Adrenal gland (tissue), 12 donors: ENCODE results near the gene CRYGB. TPM values are rescaled to one million over a fixed set of nuclear protein-coding genes. Genes with fewer than 3 reads are reported as not detected.
"Not testable (repeated sequence)": the region's sequence is repeated elsewhere in the genome, so short reads cannot be mapped to it uniquely, and the experiment has no call there.

Experiments
- DNase-seq, 7 donors: peaks; one replicate each; pipeline ENCODE4 v3.0.0-alpha.2; 2019 to 2020
- H3K27ac ChIP-seq, 5 donors: fragments of 200-600 bp; sonication (generic) in 4 of 5; 1 replicate in 3 of 5; 2 replicates in 2 of 5; pipeline versions ENCODE4 v1.5.1 to v1.8.0; 2016 to 2020; ENCODE audit warnings: mild to moderate bottlenecking in 1 of 5
- H3K27me3 ChIP-seq: fragments of 200-600 bp; 2 replicates; pipeline ENCODE4 v1.8.0; 2021
- H3K36me3 ChIP-seq, 2 donors: fragments of 200-600 bp; replicated peaks in 1 of 2; 1 replicate in 1 of 2; 2 replicates in 1 of 2; pipeline versions ENCODE4 v1.5.1 to v1.8.0; 2018 to 2022
- H3K4me1 ChIP-seq, 2 donors: fragments of 200-600 bp; replicated peaks in 1 of 2; 1 replicate in 1 of 2; 2 replicates in 1 of 2; pipeline versions ENCODE4 v1.5.1 to v1.8.0; 2018 to 2021
- H3K4me3 ChIP-seq, 4 donors: fragments of 200-600 bp; sonication (generic) in 3 of 4; one replicate each; pipeline ENCODE4 v1.5.1; 2016 to 2018
- H3K9me3 ChIP-seq, 3 donors: fragments of 200-600 bp; sonication (generic) in 1 of 3; replicated peaks in 1 of 3; 1 replicate in 2 of 3; 2 replicates in 1 of 3; pipeline versions ENCODE4 v1.5.1 to v1.8.0; 2016 to 2021
- POLR2A ChIP-seq, 2 donors: fragments of 450-650 bp; IDR thresholded peaks; one replicate each; pipeline ENCODE4 v1.6.1; 2017; ENCODE audit warnings: antibody characterized with exemption in 2 of 2, mild to moderate bottlenecking in 2 of 2, moderate library complexity in 1 of 2
- WGBS, 4 donors: extraction: QIAGEN DNeasy Blood & Tissue Kit in 2 of 4; methylation state at CpG; one replicate each; pipeline versions ENCODE4 v1.1.5 to v1.1.7; 2013 to 2017; 5-methylcytosine and 5-hydroxymethylcytosine counted together
- intact Hi-C, 2 donors: fragments of 100-400 bp; cut with DNase I; formaldehyde crosslinking; loops; one replicate each; pipeline versions ENCODE4 v1.14.1 to v1.15.0; 2022 to 2023
- polyA plus RNA-seq, 3 donors: library from polyadenylated mRNA; stranded (reverse); fragments of 200-250 nt in 2 of 3; fragments of 350-450 nt in 1 of 3; fragmentation: Illumina TruSeq in 1 of 3; extraction: RNeasy Lipid Tissue Mini Kit (QIAGEN cat#74804) in 1 of 3; gene quantifications; one replicate each; pipeline ENCODE4 v1.2.3, GENCODE V29; 2013 to 2014
- total RNA-seq, 9 donors: library from RNA; depleted of rRNA in 4 of 9; stranded (reverse); fragments of >200 nt in 4 of 9; fragments of 120-200 nt in 1 of 9; fragmentation: NEBNext Ultra II Directional in 1 of 9; extraction: Animal tissue kit (Norgen Biotek cat#: 25700) in 1 of 9; gene quantifications; one replicate each; pipeline versions ENCODE4 v1.1.0 to v1.2.4, GENCODE V29; 2013 to 2023
- TF ChIP-seq, protein P1 (sequence below), 6 experiments: fragments of 450-650 bp in 4 of 6; fragments of 200-600 bp in 2 of 6; sonication (generic) in 1 of 6; IDR thresholded peaks; 1 replicate in 5 of 6; 2 replicates in 1 of 6; pipeline versions ENCODE4 v1.5.1 to v1.8.0; 2016 to 2021; ENCODE audit warnings: antibody characterized with exemption in 6 of 6, mild to moderate bottlenecking in 2 of 6, moderate library complexity in 1 of 6
- donor health status: healthy with polysubstance abuse.
- donor health status: Bipolar disorder and iron deficiency.
- donor health status: DM: yes; HTN: yes; CAD: no.
- donor health status: DM: no; HTN: no; CAD: no.
- donor health status: DM: no; HTN: no; CAD: no.
- donor health status: DM: yes; HTN: yes; CAD: no.

Gene CRYGB
- total and polyA plus RNA-seq, 12 donors: not detected

DNA sequence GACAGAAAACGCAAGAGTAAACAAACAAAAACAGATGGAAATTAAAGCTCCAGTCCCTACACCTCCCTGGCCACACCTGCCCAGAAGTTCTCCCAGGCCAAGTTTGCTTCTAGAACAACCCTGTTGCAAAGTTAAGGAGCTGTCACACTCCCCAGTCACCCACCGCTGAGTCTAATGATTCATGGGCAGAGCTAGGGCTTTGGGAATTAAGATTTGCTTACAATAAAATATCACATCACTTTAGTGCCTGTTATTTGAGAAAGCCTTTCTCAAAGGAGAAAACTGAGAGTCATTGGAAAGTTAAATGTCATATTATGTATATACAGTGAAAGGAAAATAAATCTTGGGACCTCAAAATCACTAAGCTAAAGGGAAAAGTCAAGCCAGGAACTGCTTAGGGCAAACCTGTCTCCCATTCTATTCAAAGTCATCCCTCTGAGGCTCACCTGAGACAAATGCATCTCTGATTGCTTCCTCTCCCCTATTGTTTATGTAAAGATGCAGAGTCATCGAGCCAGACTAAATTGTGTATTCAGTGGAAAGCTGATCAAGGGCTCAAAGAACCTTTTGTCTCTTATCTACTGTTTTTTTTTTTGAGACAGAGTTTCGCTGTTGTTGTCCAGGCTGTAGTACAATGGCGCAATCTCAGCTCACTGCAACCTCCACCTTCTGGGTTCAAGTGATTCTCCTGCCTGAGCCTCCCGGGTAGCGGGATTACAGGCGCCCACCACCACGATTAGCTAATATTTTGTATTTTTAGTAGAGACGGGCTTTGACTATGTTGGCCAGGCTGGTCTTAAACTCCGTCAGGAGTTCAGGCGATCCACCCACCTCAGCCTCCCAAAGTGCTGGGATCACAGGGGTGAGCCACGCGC is 2.8 kb downstream of the CRYGB start:
- Histone ChIP-seq H3K36me3 (no peaks in the 10 kb centered on the region), H3K27ac (no peak overlapping the region), H3K9me3 (no peaks in the 10 kb centered on the region), H3K27me3 (no peaks in the 10 kb centered on the region), H3K4me1 (no peaks in the 10 kb centered on the region), H3K4me3 (no peak overlapping the region)
- intact Hi-C loops: no loop called here
- TF ChIP-seq POLR2A (IDR thresholded peaks at IDR 0.05): no peak
- TF ChIP-seq, protein P1, sequence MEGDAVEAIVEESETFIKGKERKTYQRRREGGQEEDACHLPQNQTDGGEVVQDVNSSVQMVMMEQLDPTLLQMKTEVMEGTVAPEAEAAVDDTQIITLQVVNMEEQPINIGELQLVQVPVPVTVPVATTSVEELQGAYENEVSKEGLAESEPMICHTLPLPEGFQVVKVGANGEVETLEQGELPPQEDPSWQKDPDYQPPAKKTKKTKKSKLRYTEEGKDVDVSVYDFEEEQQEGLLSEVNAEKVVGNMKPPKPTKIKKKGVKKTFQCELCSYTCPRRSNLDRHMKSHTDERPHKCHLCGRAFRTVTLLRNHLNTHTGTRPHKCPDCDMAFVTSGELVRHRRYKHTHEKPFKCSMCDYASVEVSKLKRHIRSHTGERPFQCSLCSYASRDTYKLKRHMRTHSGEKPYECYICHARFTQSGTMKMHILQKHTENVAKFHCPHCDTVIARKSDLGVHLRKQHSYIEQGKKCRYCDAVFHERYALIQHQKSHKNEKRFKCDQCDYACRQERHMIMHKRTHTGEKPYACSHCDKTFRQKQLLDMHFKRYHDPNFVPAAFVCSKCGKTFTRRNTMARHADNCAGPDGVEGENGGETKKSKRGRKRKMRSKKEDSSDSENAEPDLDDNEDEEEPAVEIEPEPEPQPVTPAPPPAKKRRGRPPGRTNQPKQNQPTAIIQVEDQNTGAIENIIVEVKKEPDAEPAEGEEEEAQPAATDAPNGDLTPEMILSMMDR (IDR thresholded peaks at IDR 0.05): no peak
- WGBS, 4 donors: 50 to 65% (median 60%) methylated on average over 9 to 12 of the region's 14 CpGs
- no peak for DNase-seq

DNA sequence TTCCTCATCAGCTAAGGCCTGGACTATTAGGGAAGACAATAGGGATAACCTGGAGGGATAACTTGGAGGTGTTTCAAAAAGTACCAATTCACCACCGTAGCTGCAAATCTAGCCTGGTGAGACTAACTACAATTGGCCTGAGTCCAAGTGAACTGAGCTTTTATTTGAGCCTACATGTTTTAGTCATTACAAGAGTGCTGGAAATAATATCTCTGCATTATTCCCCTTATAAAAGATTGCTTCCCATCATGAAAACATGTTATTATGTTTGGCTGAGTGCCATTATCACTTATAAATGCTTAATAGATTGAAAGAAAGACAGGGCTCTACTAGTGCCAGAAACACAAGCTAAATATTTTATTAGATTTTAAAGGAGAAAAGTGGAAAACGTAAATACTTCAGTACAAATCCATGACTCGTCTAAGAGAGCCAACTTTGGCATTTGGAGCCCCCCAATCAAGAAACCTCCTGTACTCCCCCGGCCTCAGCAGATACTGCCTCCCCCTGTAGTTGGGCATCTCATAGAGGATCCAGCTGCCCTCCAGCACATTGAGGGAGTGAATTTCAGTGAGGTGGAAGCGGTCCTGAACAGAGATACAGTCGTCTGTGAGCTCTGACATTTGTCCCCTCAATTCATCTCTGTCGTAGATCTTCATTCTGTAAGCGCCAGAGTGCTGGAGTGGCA is 3.6 kb downstream of the CRYGB start:
- H3K27ac ChIP-seq: no peak overlapping the region
- no peaks in the 10 kb centered on the region for H3K36me3 ChIP-seq
- H3K4me3 ChIP-seq: no peak overlapping the region
- H3K9me3 ChIP-seq: no peaks in the 10 kb centered on the region
- no peaks in the 10 kb centered on the region for H3K4me1 ChIP-seq
- no peak for TF ChIP-seq POLR2A (IDR thresholded peaks at IDR 0.05)
- TF ChIP-seq, protein P1 (IDR thresholded peaks at IDR 0.05): no peak
- DNase-seq: no peak
- H3K27me3 ChIP-seq: no peaks in the 10 kb centered on the region
- WGBS, 4 donors: 43 to 53% (median 49%) methylated on average over 8 of the region's 8 CpGs
- intact Hi-C loops: no loop called here

- Histone ChIP-seq H3K27ac (no peak overlapping the region), H3K4me1 (no peaks in the 10 kb centered on the region), H3K9me3 (no peaks in the 10 kb centered on the region), H3K27me3 (no peaks in the 10 kb centered on the region), H3K4me3 (no peak overlapping the region), H3K36me3 (no peaks in the 10 kb centered on the region)
- TF ChIP-seq POLR2A (IDR thresholded peaks at IDR 0.05): no peak
- TF ChIP-seq, protein P1 (IDR thresholded peaks at IDR 0.05): no peak
- DNase-seq: no peak
- intact Hi-C loops: no loop called here
- WGBS, 4 donors: 84 to 91% (median 88%) methylated on average over 18 of the region's 18 CpGs
These were observed 6.5 kb downstream of the CRYGB start for GRCh38 chr2:208139447-208139846.

- intact Hi-C loops, DNase-seq, H3K27me3 ChIP-seq, H3K36me3 ChIP-seq, H3K4me3 ChIP-seq, H3K9me3 ChIP-seq, H3K27ac ChIP-seq, H3K4me1 ChIP-seq: not testable (repeated sequence)
- 91 to 95% (median 92%) methylated on average over 7 of the region's 7 CpGs for WGBS, 4 donors
These were observed 7.6 kb downstream of the CRYGB start for GRCh38 chr2:208138334-208138733.
